HG02943 (cell line): ENCODE data around the gene PAOX.

ENCODE experiments used
- ATAC-seq: cut with Tn5 transposase; IDR thresholded peaks from one replicate; pipeline ENCODE4 v1.9.1; 2021; ENCODE audit warnings: mild to moderate bottlenecking, low read depth, moderate library complexity; ENCODE audit not compliant: unreplicated experiment

Gene PAOX

GRCh38 chr10:133349160-133349568 lies 29.9 kb upstream of the PAOX start:
- ATAC-seq, result no peak

- no peak for ATAC-seq
Measured at GRCh38 chr10:133349577-133350011, 29.5 kb upstream of the PAOX start.

- ATAC-seq, result no peak
Measured at GRCh38 chr10:133350283-133350949, 28.6 kb upstream of the PAOX start.

GRCh38 chr10:133350950-133351329 lies 28.1 kb upstream of the PAOX start:
- ATAC-seq, result no peak

- no peak for ATAC-seq
Measured at GRCh38 chr10:133351408-133352318, 27.4 kb upstream of the PAOX start.

GRCh38 chr10:133353202-133353959 lies 25.7 kb upstream of the PAOX start:
- no peak for ATAC-seq

- no peak for ATAC-seq
Measured at GRCh38 chr10:133353988-133354605, 25.0 kb upstream of the PAOX start.

GRCh38 chr10:133354672-133355240 lies 24.3 kb upstream of the PAOX start:
- no peak for ATAC-seq

GRCh38 chr10:133355266-133355665 lies 23.8 kb upstream of the PAOX start:
- ATAC-seq, result no peak

GRCh38 chr10:133355991-133356390 lies 23.1 kb upstream of the PAOX start:
- ATAC-seq, result no peak

- no peak for ATAC-seq
Measured at GRCh38 chr10:133356549-133357284, 22.3 kb upstream of the PAOX start.

- no peak for ATAC-seq
Measured at GRCh38 chr10:133357285-133358161, 21.5 kb upstream of the PAOX start, which contains the start of gene FUOM. TSS of gene FUOM (minus strand) at chr10:133358019. CDS start at chr10:133358007, 12 bp downstream.

GRCh38 chr10:133358162-133358924 lies 20.7 kb upstream of the PAOX start:
- no peak for ATAC-seq

GRCh38 chr10:133358925-133359310 lies 20.1 kb upstream of the PAOX start:
- ATAC-seq, result no peak

- no peak for ATAC-seq
Measured at GRCh38 chr10:133359554-133359971, 19.5 kb upstream of the PAOX start.

GRCh38 chr10:133359972-133360610 lies 19.0 kb upstream of the PAOX start:
- ATAC-seq, result no peak

GRCh38 chr10:133361227-133361626 lies 17.8 kb upstream of the PAOX start:
- no peak for ATAC-seq
